ENCODE data around the gene CCDC12. TPM values are rescaled to one million over a fixed set of nuclear protein-coding genes. Genes with fewer than 3 reads are reported as not detected.

The CCDC12 gene
- total and polyA plus RNA-seq, 9 of the 15 experiments (the other 6 are each of a cell fraction or from before 2014, with no cell fraction given): 8.9 to 201 (median 86.9) TPM

DNA sequence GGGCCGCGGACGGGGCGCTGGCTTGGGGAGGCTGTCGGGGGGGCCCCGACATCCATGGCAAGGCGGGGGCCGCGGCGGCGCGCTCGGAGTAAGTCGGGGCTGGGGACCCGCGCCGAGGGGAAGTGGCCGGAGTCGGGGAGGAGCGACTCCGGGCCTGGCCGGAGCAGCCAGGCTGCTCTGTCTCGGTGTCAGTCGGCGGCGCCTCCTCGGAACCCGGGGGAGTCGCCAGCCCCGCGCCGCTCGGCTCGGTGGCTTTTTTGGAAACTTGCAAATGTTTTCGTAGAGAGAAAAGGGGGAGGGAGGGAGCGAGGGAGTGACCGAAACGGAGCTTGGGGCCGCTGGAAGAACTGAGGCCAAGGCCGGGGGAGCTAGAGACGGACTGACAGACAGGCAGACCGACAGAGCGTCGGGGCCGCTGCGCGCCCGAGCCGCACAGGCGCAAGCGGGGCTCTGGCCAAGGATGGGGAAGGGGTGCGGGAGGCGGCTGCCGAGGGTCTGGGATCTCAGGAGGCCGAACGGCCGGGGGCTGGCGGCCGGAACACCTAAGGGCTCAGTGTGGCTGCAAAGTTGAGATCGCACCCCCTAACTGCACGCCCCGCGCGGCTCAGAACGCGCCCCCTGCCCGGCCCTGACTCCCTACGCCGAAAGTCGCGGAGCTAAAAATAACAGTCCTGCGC lies 94.0 kb downstream of the CCDC12 start:
- Histone ChIP-seq H3K27me3 (ENCODE audit: control insufficient read depth in 2 of 2, insufficient read depth in 2 of 2, low read length in 2 of 2) (peaks cover 46 to 70% of the 10 kb centered on the region in 2 experiments), H3K4me2 (ENCODE audit: insufficient read depth, low read length) (no peak overlapping the region), H3K9me3 (replicated peaks; ENCODE audit: control insufficient read depth, insufficient read depth, low read depth, low read length) (no peaks in the 10 kb centered on the region), H3K4me3 (peak overlapping the region; percentile 21; the same call in 1 of the 2 replicates), H3K9me1 (ENCODE audit: control insufficient read depth, insufficient read depth, low read length) (no peaks in the 10 kb centered on the region), H3K79me2 (ENCODE audit: control insufficient read depth, insufficient read depth, low read length) (no peaks in the 10 kb centered on the region), H3K27ac (ENCODE audit: extremely low read depth, low read depth, low read length) (no peak overlapping the region), H4K20me1 (replicated peaks; ENCODE audit: control insufficient read depth, insufficient read depth, low read length) (peaks cover 20% of the 10 kb centered on the region), H3K4me1 (replicated peaks in 1 of 2; ENCODE audit: control insufficient read depth in 2 of 2, insufficient read depth in 2 of 2, low read length in 2 of 2) (peaks cover 0 to 30% of the 10 kb centered on the region in 2 experiments; a peak in 3 of 5 replicates), H2AFZ (ENCODE audit: low read depth, low read length) (no peak overlapping the region), H3K9ac (ENCODE audit: insufficient read depth in 1 of 2, low read depth in 2 of 2, low read length in 2 of 2) (peak overlapping the region in 1 of 2 experiments; percentile 81; a peak in 2 of 4 replicates), H3K36me3 (ENCODE audit: control insufficient read depth, insufficient read depth, low read length) (no peaks in the 10 kb centered on the region)
- CTCF ChIA-PET (ENCODE audit: low intra/inter-chr PET ratio): no interaction called here
- no TSS peak for BruUV-seq (replicated peaks)
- 4% methylated on average over 45 of the region's 72 CpGs for WGBS (ENCODE audit: insufficient coverage, low coverage, missing lambda C conversion rate)
- peak; percentile 44 to 56 (median 50) for DNase-seq (ENCODE audit: extremely low read depth in 1 of 4, low spot score in 3 of 4)
- intact Hi-C loops (cut with micrococcal nuclease): no loop called here
- ATAC-seq: peak; percentile 53
- in situ Hi-C loops (cut with MboI): no loop called here
- no peak for FAIRE-seq
- POLR2A ChIA-PET: interaction anchor here (0.5 to 1.0 kb wide), 3 partner anchors 12 to 67 kb away, joined by 3 to 5 read pairs (median 3); no protein-coding TSS in a partner anchor
- TF ChIP-seq, protein P1, sequence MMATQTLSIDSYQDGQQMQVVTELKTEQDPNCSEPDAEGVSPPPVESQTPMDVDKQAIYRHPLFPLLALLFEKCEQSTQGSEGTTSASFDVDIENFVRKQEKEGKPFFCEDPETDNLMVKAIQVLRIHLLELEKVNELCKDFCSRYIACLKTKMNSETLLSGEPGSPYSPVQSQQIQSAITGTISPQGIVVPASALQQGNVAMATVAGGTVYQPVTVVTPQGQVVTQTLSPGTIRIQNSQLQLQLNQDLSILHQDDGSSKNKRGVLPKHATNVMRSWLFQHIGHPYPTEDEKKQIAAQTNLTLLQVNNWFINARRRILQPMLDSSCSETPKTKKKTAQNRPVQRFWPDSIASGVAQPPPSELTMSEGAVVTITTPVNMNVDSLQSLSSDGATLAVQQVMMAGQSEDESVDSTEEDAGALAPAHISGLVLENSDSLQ (IDR thresholded peaks at IDR 0.05): no peak
- TF ChIP-seq ZNF644 (tag; IDR thresholded peaks at IDR 0.05; ENCODE audit: low read depth) (no peak), XRCC3 (IDR thresholded peaks at IDR 0.05) (no peak), ZNF12 (CRISPR knock-in tag; IDR thresholded peaks at IDR 0.05) (no peak), PHB (CRISPR knock-in tag; IDR thresholded peaks at IDR 0.05) (no peak), ZNF263 (CRISPR knock-in tag; IDR thresholded peaks at IDR 0.05; ENCODE audit: borderline replicate concordance) (no peak), SPI1 (IDR thresholded peaks at IDR 0.05; ENCODE audit: borderline replicate concordance, low read depth, low read length) (0 out of 2 replicates have a peak, but pooled peaks have one; percentile 10), PCBP1 (IDR thresholded peaks at IDR 0.05; ENCODE audit: low read depth, low read length, poor library complexity, severe bottlenecking) (peak; percentile 80), MAZ (CRISPR knock-in tag; conservative IDR thresholded peaks at IDR 0.05 in 1 of 2, IDR thresholded peaks at IDR 0.05 in 1 of 2) (peak in 1 of 2 experiments; percentile 22; a peak in 1 of 4 replicates), SMAD4 (CRISPR knock-in tag; conservative IDR thresholded peaks at IDR 0.05) (peak; percentile 56; the same call in 1 of the 2 replicates), NCOA6 (IDR thresholded peaks at IDR 0.05) (no peak), ATF1 (CRISPR knock-in tag; IDR thresholded peaks at IDR 0.05) (no peak), ATF1 (tag; IDR thresholded peaks at IDR 0.05) (no peak), PTTG1 (tag; IDR thresholded peaks at IDR 0.05; ENCODE audit: low read depth) (no peak)
- TF ChIP-seq, protein P2, sequence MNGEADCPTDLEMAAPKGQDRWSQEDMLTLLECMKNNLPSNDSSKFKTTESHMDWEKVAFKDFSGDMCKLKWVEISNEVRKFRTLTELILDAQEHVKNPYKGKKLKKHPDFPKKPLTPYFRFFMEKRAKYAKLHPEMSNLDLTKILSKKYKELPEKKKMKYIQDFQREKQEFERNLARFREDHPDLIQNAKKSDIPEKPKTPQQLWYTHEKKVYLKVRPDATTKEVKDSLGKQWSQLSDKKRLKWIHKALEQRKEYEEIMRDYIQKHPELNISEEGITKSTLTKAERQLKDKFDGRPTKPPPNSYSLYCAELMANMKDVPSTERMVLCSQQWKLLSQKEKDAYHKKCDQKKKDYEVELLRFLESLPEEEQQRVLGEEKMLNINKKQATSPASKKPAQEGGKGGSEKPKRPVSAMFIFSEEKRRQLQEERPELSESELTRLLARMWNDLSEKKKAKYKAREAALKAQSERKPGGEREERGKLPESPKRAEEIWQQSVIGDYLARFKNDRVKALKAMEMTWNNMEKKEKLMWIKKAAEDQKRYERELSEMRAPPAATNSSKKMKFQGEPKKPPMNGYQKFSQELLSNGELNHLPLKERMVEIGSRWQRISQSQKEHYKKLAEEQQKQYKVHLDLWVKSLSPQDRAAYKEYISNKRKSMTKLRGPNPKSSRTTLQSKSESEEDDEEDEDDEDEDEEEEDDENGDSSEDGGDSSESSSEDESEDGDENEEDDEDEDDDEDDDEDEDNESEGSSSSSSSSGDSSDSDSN (IDR thresholded peaks at IDR 0.05; ENCODE audit: borderline replicate concordance in 1 of 2, low read depth in 2 of 2, low read length in 2 of 2): peak; percentile 63 to 77; a peak in 3 of 4 replicates
- TF ChIP-seq, protein P3, sequence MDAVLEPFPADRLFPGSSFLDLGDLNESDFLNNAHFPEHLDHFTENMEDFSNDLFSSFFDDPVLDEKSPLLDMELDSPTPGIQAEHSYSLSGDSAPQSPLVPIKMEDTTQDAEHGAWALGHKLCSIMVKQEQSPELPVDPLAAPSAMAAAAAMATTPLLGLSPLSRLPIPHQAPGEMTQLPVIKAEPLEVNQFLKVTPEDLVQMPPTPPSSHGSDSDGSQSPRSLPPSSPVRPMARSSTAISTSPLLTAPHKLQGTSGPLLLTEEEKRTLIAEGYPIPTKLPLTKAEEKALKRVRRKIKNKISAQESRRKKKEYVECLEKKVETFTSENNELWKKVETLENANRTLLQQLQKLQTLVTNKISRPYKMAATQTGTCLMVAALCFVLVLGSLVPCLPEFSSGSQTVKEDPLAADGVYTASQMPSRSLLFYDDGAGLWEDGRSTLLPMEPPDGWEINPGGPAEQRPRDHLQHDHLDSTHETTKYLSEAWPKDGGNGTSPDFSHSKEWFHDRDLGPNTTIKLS (IDR thresholded peaks at IDR 0.05; ENCODE audit: borderline replicate concordance, low read depth): no peak
